Loucy (cell line): Measurements from ENCODE around the gene ITGB7.

Experiments used
- H2AFZ ChIP-seq: fragments of 200-600 bp; sonication (generic); 2 replicates; pipeline ENCODE4 v1.6.0; 2016; ENCODE audit warnings: antibody characterized with exemption, mild to moderate bottlenecking, low read length, moderate library complexity
- H3F3A ChIP-seq: fragments of 200-600 bp; 2 replicates; pipeline ENCODE4 v1.6.0; 2016; ENCODE audit warnings: antibody characterized with exemption, low read depth, mild to moderate bottlenecking
- H3K27me3 ChIP-seq: fragments of 200-600 bp; sonication (generic); 2 replicates; pipeline ENCODE4 v1.6.1; 2014; ENCODE audit warnings: low read length, mild to moderate bottlenecking; ENCODE audit not compliant: insufficient read depth, poor library complexity, severe bottlenecking
- H3K36me3 ChIP-seq: fragments of 200-600 bp; sonication (generic); 2 replicates; pipeline ENCODE4 v1.6.1; 2016; ENCODE audit warnings: low read length; ENCODE audit not compliant: insufficient read depth
- H3K4me1 ChIP-seq: fragments of 200-600 bp; sonication (generic); 2 replicates; pipeline ENCODE4 v1.5.1; 2014; ENCODE audit warnings: low read length, mild to moderate bottlenecking; ENCODE audit not compliant: insufficient read depth, poor library complexity, severe bottlenecking
- H3K4me2 ChIP-seq: fragments of 200-600 bp; sonication (generic); 2 replicates; pipeline ENCODE4 v1.6.0; 2014; ENCODE audit warnings: antibody characterized with exemption, low read length, low read depth, mild to moderate bottlenecking; ENCODE audit not compliant: poor library complexity, severe bottlenecking
- H3K4me3 ChIP-seq: fragments of 200-600 bp; sonication (generic); 2 replicates; pipeline ENCODE4 v1.5.1; 2014; ENCODE audit warnings: low read length, mild to moderate bottlenecking, mixed read lengths; ENCODE audit not compliant: poor library complexity, severe bottlenecking
- H3K79me2 ChIP-seq: fragments of 200-600 bp; sonication (generic); 2 replicates; pipeline ENCODE4 v1.6.1; 2014; ENCODE audit warnings: low read length; ENCODE audit not compliant: insufficient read depth
- H3K9ac ChIP-seq: fragments of 200-600 bp; sonication (generic); 2 replicates; pipeline ENCODE4 v1.6.0; 2014; ENCODE audit warnings: mild to moderate bottlenecking, low read depth, low read length, moderate library complexity; ENCODE audit not compliant: poor library complexity, severe bottlenecking
- H3K9me2 ChIP-seq: fragments of 200-600 bp; sonication (generic); replicated peaks from 2 replicates; pipeline ENCODE4 v1.6.1; 2016; ENCODE audit warnings: low read depth, low read length, mixed read lengths
- H3K9me3 ChIP-seq: fragments of 200-600 bp; sonication (generic); 2 replicates; pipeline ENCODE4 v1.6.1; 2014; ENCODE audit warnings: mild to moderate bottlenecking, antibody characterized with exemption, low read length, low read depth; ENCODE audit not compliant: insufficient read depth
- H4K20me1 ChIP-seq: fragments of 200-600 bp; sonication (generic); 2 replicates; pipeline ENCODE4 v1.6.0; 2014; ENCODE audit warnings: antibody characterized with exemption, low read length, mild to moderate bottlenecking; ENCODE audit not compliant: insufficient read depth, poor library complexity, severe bottlenecking
- CTCF ChIP-seq: fragments of 200-600 bp; sonication (generic); conservative IDR thresholded peaks from 2 replicates; pipeline ENCODE4 v1.5.1; 2014; ENCODE audit warnings: mild to moderate bottlenecking, antibody characterized with exemption, low read length
- EZH2phosphoT487 ChIP-seq: fragments of 200-600 bp; IDR thresholded peaks from 2 replicates; pipeline ENCODE4 v1.6.1; 2018; ENCODE audit warnings: antibody characterized with exemption, mild to moderate bottlenecking, moderate library complexity, borderline replicate concordance

Gene ITGB7

DNA sequence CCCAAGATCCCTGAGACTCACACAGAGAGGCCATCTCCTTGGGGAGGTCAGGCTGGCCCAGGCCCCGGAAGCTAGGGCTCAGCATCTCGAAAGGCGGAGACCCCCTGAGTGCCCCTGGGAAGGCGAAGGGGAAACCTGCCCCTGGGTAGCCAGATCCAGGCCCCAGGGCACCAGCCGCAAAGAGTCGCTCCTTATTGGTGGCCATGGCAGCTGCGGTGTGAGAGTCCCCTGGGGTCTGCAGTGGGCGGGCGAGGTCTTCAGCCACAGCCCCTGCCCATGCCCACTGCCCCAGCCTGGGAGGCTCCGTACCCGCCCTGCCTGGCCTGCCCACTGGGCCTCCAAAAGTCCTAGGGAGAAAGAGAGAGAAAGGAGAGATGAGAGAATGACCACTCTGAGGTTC is 20.3 kb upstream of the ITGB7 start:
- H3K4me3 ChIP-seq = no peak overlapping the region
- H3K4me2 ChIP-seq = no peak overlapping the region
- H3K9me2 ChIP-seq = no peaks in the 10 kb centered on the region
- no peaks in the 10 kb centered on the region for H3K79me2 ChIP-seq
- H3K27me3 ChIP-seq = no peaks in the 10 kb centered on the region
- H2AFZ ChIP-seq = no peak overlapping the region
- H3K4me1 ChIP-seq = peaks cover 28% of the 10 kb centered on the region
- no peaks in the 10 kb centered on the region; the same call in 1 of the 2 replicates for H3F3A ChIP-seq
- H3K9ac ChIP-seq = no peak overlapping the region
- no peaks in the 10 kb centered on the region for H3K9me3 ChIP-seq
- H3K36me3 ChIP-seq = no peaks in the 10 kb centered on the region
- no peaks in the 10 kb centered on the region for H4K20me1 ChIP-seq
- TF ChIP-seq EZH2phosphoT487 (no peak), CTCF (no peak)

GRCh38 chr12:53226815-53227214 is 19.8 kb upstream of the ITGB7 start:
- H3K4me2 ChIP-seq = no peak overlapping the region
- H3F3A ChIP-seq = peaks cover 4% of the 10 kb centered on the region
- H4K20me1 ChIP-seq = no peaks in the 10 kb centered on the region
- H3K9me3 ChIP-seq = no peaks in the 10 kb centered on the region
- H3K9ac ChIP-seq = no peak overlapping the region
- no peaks in the 10 kb centered on the region for H3K9me2 ChIP-seq
- H2AFZ ChIP-seq = no peak overlapping the region
- TF ChIP-seq EZH2phosphoT487 (no peak), CTCF (no peak)
- H3K79me2 ChIP-seq = no peaks in the 10 kb centered on the region
- H3K27me3 ChIP-seq = no peaks in the 10 kb centered on the region
- no peaks in the 10 kb centered on the region for H3K36me3 ChIP-seq
- H3K4me3 ChIP-seq = no peak overlapping the region
- H3K4me1 ChIP-seq = peaks cover 32% of the 10 kb centered on the region

DNA sequence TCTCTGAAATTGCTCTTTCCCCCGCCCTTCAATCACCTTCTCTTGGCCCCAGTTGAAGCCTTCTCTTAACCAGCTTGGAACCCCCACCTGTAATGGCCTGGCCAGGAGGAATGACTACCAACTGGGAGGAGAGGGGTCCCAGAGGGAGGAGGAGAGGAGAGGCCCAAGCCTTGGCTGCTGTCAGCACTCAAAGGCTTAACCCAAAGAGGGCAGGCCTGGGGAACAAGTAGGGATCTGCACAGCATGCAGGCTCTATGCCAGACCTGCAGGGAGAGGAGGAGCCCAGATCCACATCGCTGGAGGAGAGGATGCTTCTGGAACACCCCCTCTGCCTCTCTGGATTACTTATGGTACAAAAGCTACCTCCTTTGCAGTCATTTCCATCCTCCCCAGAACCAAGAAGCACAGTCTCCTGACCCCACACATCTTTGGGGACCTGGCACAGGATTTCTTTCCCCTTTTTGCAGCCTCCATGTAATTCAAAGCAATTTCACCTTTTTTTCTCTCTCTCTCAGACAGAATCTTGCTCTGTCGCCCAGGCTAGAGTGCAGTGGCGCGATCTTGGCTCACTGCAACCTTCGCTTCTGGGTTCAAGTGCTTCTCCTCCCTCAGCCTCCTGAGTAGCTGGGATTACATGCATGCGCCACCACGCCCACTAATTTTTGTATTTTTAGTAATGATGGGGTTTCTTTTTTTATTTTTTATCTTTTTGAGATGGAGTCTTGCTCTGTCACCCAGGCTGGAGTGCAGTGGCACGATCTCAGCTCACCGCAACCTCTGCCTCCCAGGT is 18.8 kb upstream of the ITGB7 start:
- Histone ChIP-seq H4K20me1 (no peaks in the 10 kb centered on the region), H3K4me1 (peaks cover 36% of the 10 kb centered on the region), H3K36me3 (no peaks in the 10 kb centered on the region), H2AFZ (no peak overlapping the region), H3K27me3 (no peaks in the 10 kb centered on the region), H3K4me3 (no peak overlapping the region), H3K9ac (no peak overlapping the region), H3K9me3 (no peaks in the 10 kb centered on the region), H3K4me2 (no peak overlapping the region), H3K9me2 (no peaks in the 10 kb centered on the region), H3F3A (peaks cover 12% of the 10 kb centered on the region), H3K79me2 (no peaks in the 10 kb centered on the region)
- TF ChIP-seq EZH2phosphoT487 = no peak
- TF ChIP-seq CTCF = no peak
